Small intestine (tissue), 7 donors: ENCODE data around the gene CLCA2. TPM values are rescaled to one million over a fixed set of nuclear protein-coding genes. Genes with fewer than 3 reads are reported as not detected.

Experiments used
- DNase-seq, 2 donors: peaks; one replicate each; pipeline versions ENCODE4 v3.0.0 to v3.0.0-alpha.2; 2013
- FAIRE-seq: peaks from 2 replicates; lab custom pipeline; 2012; peaks lifted over from hg19 to GRCh38; lab: Jason Lieb, UNC
- H3K27ac ChIP-seq, 3 donors: one replicate each; pipeline ENCODE4 v1.5.1; 2013; ENCODE audit warnings: low read length in 2 of 3, mild to moderate bottlenecking in 2 of 3, control low read depth in 1 of 3, inconsistent platforms in 1 of 3, low read depth in 1 of 3, moderate library complexity in 1 of 3
- H3K27me3 ChIP-seq, 3 donors: one replicate each; pipeline ENCODE4 v1.6.1; 2013; ENCODE audit warnings: low read length in 3 of 3, inconsistent platforms in 1 of 3; ENCODE audit not compliant: control insufficient read depth in 3 of 3, insufficient read depth in 3 of 3
- H3K36me3 ChIP-seq, 3 donors: one replicate each; pipeline ENCODE4 v1.6.1; 2013; ENCODE audit warnings: low read length in 3 of 3, inconsistent platforms in 1 of 3, low read depth in 1 of 3, mild to moderate bottlenecking in 1 of 3, moderate library complexity in 1 of 3; ENCODE audit not compliant: control insufficient read depth in 3 of 3, insufficient read depth in 2 of 3
- H3K4me1 ChIP-seq, 3 donors: one replicate each; pipeline ENCODE4 v1.6.1; 2013; ENCODE audit warnings: low read length in 2 of 3, inconsistent platforms in 1 of 3, low read depth in 1 of 3, mild to moderate bottlenecking in 1 of 3, moderate library complexity in 1 of 3; ENCODE audit not compliant: control insufficient read depth in 3 of 3, insufficient read depth in 2 of 3
- H3K4me3 ChIP-seq, 3 donors: one replicate each; pipeline ENCODE4 v1.5.1; 2013; ENCODE audit warnings: low read length in 3 of 3, control low read depth in 1 of 3, inconsistent platforms in 1 of 3, low read depth in 1 of 3, mild to moderate bottlenecking in 1 of 3, moderate library complexity in 1 of 3
- H3K9me3 ChIP-seq, 2 donors: one replicate each; pipeline ENCODE4 v1.6.1; 2013; ENCODE audit warnings: low read depth in 1 of 2, low read length in 1 of 2; ENCODE audit not compliant: control insufficient read depth in 2 of 2, insufficient read depth in 1 of 2
- WGBS, 3 donors: extraction: QIAGEN DNeasy Blood & Tissue Kit; methylation state at CpG; one replicate each; pipeline ENCODE4 v1.1.7; 2013; 5-methylcytosine and 5-hydroxymethylcytosine counted together
- polyA plus RNA-seq, 4 donors: library from polyadenylated mRNA; stranded (reverse) in 3 of 4; unstranded in 1 of 4; fragments of 200-250 nt in 3 of 4; fragments of 120-200 nt in 1 of 4; gene quantifications; one replicate each; pipeline versions ENCODE4 v1.2.1 to v1.2.3, GENCODE V29; 2013
- donor health status: healthy with polysubstance abuse.
- donor health status: control.
- donor health status: control.
- donor health status: Bipolar disorder and iron deficiency.
- donor health status: healthy.

Gene CLCA2
- polyA plus RNA-seq, 4 donors: 0.37 to 4.7 (median 0.91) TPM

- Histone ChIP-seq H3K27ac (no peak overlapping the region), H3K27me3 (no peaks in the 10 kb centered on the region), H3K36me3 (no peaks in the 10 kb centered on the region), H3K4me1 (no peaks in the 10 kb centered on the region), H3K4me3 (no peak overlapping the region), H3K9me3 (no peaks in the 10 kb centered on the region)
- FAIRE-seq (no peak), DNase-seq (peak; percentile 79 to 87)
- WGBS, 3 donors: 29 to 67% (median 35%) methylated on average over 6 of the region's 6 CpGs
These were observed 7.6 kb upstream of the CLCA2 start for GRCh38 chr1:86416343-86416742.

DNA sequence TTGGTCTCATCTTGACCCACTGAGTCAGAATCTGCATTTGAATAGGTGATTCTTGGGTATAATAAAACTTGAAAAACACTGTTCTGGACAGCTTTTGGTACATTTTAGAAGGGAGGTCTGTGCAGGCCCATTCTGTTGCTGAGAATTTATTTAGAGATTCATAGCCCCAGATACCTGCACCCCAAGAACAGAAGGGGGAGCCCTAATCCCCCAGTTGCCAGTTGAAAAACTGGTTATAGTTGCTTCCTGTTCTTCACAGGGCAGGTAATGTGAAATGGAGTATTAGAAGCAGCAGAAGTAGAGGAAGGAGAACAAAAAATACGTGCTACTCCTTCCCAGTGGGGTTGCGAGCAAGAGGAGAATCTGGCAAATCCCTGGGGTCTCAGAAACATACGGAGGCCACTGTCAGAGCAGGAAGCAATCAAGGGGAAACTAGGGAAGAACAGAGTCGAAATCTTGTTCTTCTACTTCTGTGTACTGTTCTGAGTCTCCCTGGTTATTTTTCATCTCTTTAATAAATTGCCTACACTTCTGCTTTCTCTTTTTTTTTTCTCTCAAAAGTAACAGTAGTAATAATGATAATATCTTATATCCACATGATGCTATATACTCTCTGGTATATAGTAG, 4.6 kb upstream of the CLCA2 start:
- DNase-seq: peak; percentile 50 to 57
- no peak for FAIRE-seq
- Histone ChIP-seq H3K27me3 (no peaks in the 10 kb centered on the region), H3K9me3 (no peaks in the 10 kb centered on the region), H3K36me3 (no peaks in the 10 kb centered on the region), H3K27ac (no peak overlapping the region), H3K4me1 (no peaks in the 10 kb centered on the region), H3K4me3 (no peak overlapping the region)
- 42 to 65% (median 58%) methylated on average over 4 of the region's 4 CpGs for WGBS, 3 donors

DNA sequence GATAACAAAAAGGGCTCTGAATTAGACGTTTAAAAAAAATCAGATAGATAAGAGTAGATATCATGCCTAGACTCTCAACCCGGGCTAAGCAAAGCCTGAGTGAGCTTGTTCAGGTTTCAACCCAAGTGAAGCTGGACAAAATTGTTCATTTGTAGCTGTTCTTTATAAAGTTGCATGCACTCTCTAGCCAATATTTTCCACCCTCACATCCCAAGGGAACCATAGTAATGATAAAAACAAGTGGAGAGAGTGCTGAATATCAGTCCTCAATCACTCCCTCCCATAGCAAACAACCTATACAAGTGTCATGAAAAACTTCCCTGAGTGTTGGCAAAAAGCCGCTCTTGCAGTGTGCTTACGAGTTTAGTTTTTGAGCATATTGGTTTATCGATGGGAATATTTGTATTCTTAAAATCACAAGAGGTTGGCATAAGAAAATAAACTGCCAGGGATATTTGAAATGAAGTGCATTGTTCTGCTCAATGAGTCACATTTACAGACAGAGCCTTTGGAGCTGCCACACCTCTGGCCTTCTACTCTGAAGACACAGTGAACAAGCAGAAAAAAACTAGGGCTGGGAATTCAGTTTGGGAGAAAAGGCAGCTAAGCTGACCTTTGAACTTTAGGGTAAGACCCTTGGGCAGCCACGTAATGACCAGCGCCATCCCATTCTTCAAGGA, 2.2 kb upstream of the CLCA2 start:
- Histone ChIP-seq H3K9me3 (no peaks in the 10 kb centered on the region), H3K36me3 (no peaks in the 10 kb centered on the region), H3K4me1 (no peaks in the 10 kb centered on the region), H3K27ac (no peak overlapping the region), H3K27me3 (no peaks in the 10 kb centered on the region), H3K4me3 (no peak overlapping the region)
- DNase-seq (no peak), FAIRE-seq (no peak)
- WGBS, 3 donors: 63 to 79% (median 74%) methylated on average over 7 of the region's 7 CpGs

GRCh38 chr1:86423473-86423872, 498 bp upstream of the CLCA2 start:
- Histone ChIP-seq H3K27me3 (no peaks in the 10 kb centered on the region), H3K9me3 (no peaks in the 10 kb centered on the region), H3K36me3 (no peaks in the 10 kb centered on the region), H3K27ac (no peak overlapping the region), H3K4me1 (no peaks in the 10 kb centered on the region), H3K4me3 (no peak overlapping the region)
- FAIRE-seq: no peak
- DNase-seq: no peak

DNA sequence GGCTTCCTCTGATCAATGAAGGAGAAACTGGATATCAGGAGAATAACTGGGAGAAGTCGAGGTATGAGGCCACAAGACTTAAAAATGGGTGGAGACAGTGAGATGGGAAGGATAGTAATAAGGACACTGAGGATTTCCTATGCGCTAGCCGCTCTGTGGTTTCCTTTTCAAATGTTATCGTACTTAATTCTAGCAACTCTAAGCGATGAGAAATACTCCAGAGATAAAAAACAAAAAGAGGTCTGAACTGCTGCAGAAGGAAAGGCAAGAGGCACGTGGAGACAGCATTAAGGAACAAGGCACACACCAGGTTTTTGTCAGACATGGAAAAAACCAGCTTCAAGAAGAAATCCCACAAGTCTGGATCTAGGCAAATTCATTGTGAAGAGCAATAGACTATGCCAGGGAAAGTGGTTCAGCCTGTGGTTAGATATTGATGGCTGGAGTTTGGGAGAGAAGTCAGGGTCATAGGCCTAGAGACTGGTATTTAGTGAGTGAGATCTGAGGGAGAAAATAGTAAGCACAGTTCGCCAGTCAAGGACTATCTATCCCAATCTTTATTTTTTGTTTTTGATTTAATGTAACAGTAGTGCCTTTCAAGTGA, 5.3 kb downstream of the CLCA2 start:
- WGBS, 3 donors: 75 to 80% (median 77%) methylated on average over 7 of the region's 7 CpGs

GRCh38 chr1:86429835-86430234, 5.9 kb downstream of the CLCA2 start:
- 22 to 32% (median 26%) methylated on average over 3 of the region's 3 CpGs for WGBS, 3 donors
- Histone ChIP-seq H3K27ac (peak overlapping the region in 1 of 3 donors; percentile 68), H3K4me1 (peaks cover 0 to 4% (median 0%) of the 10 kb centered on the region in 3 donors), H3K4me3 (no peak overlapping the region), H3K36me3 (no peaks in the 10 kb centered on the region), H3K27me3 (no peaks in the 10 kb centered on the region), H3K9me3 (no peaks in the 10 kb centered on the region)
- FAIRE-seq (no peak), DNase-seq (peak in 1 of 2 donors; percentile 27)

More for the DNA sequence above, 5.3 kb downstream of the CLCA2 start:
- H3K4me3 ChIP-seq: no peak overlapping the region
- no peak for DNase-seq
- H3K36me3 ChIP-seq: no peaks in the 10 kb centered on the region
- peaks cover 0 to 4% (median 0%) of the 10 kb centered on the region in 3 donors for H3K4me1 ChIP-seq
- no peaks in the 10 kb centered on the region for H3K9me3 ChIP-seq
- H3K27me3 ChIP-seq: no peaks in the 10 kb centered on the region
- peak overlapping the region in 1 of 3 donors; percentile 1 for H3K27ac ChIP-seq
- no peak for FAIRE-seq

DNA sequence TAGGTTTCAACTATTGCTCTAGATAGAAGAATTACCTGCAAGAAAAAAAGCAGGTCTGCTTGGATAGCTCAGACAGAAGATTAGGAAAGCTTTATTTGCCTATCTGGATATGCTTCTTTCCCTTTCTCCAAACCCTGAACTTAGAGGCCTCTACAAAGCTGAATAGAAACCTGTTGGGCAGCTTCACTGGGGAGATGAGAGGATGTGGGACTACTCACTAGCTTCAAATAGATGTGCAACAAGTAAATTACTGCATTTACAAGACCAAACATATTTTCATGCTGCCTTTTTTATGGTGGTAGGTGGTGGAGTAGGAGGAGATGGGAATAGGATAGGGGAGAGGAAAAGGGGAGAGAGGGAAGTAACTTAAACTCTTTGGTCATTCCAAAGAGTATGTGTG, 6.4 kb downstream of the CLCA2 start:
- H3K4me1 ChIP-seq: peaks cover 0 to 4% (median 0%) of the 10 kb centered on the region in 3 donors
- H3K27ac ChIP-seq: peak overlapping the region in 1 of 3 donors; percentile 68
- FAIRE-seq (no peak), DNase-seq (no peak)
- no peaks in the 10 kb centered on the region for H3K27me3 ChIP-seq
- H3K9me3 ChIP-seq: no peaks in the 10 kb centered on the region
- no peaks in the 10 kb centered on the region for H3K36me3 ChIP-seq
- no peak overlapping the region for H3K4me3 ChIP-seq

- Histone ChIP-seq H3K4me3 (no peak overlapping the region), H3K9me3 (no peaks in the 10 kb centered on the region), H3K27ac (no peak overlapping the region), H3K27me3 (no peaks in the 10 kb centered on the region), H3K4me1 (peaks cover 0 to 4% (median 0%) of the 10 kb centered on the region in 3 donors), H3K36me3 (no peaks in the 10 kb centered on the region)
- DNase-seq (peak in 1 of 2 donors; percentile 25), FAIRE-seq (no peak)
These were observed 10.1 kb downstream of the CLCA2 start for GRCh38 chr1:86434059-86434458.
